MM.1S (cell line): ENCODE results near the gene NIN.

ENCODE experiments used
- DNase-seq: peaks from one replicate; pipeline ENCODE4 v3.0.0-alpha.2; 2015
- H2AFZ ChIP-seq: fragments of 300-600 bp; sonication (generic); 2 replicates; pipeline ENCODE4 v1.6.0; 2016; ENCODE audit warnings: antibody characterized with exemption, low read length
- H3F3A ChIP-seq: fragments of 300-600 bp; sonication (generic); 2 replicates; pipeline ENCODE4 v1.6.1; 2016; ENCODE audit warnings: mild to moderate bottlenecking, antibody characterized with exemption, low read length, moderate library complexity, mixed read lengths; ENCODE audit not compliant: insufficient read depth
- H3K27ac ChIP-seq: fragments of 300-600 bp; sonication (generic); 2 replicates; pipeline ENCODE4 v1.5.1; 2016; ENCODE audit warnings: mild to moderate bottlenecking, low read length
- H3K27me3 ChIP-seq: fragments of 300-600 bp; sonication (generic); replicated peaks from 2 replicates; pipeline ENCODE4 v1.6.0; 2016; ENCODE audit warnings: low read length; ENCODE audit not compliant: insufficient read depth
- H3K36me3 ChIP-seq: fragments of 300-600 bp; sonication (generic); replicated peaks from 2 replicates; pipeline ENCODE4 v1.6.1; 2016; ENCODE audit warnings: mild to moderate bottlenecking, low read length, mixed read lengths; ENCODE audit not compliant: insufficient read depth
- H3K4me1 ChIP-seq: fragments of 300-600 bp; sonication (generic); 2 replicates; pipeline ENCODE4 v1.6.1; 2016; ENCODE audit warnings: low read length, mixed read lengths
- H3K4me2 ChIP-seq: fragments of 300-600 bp; sonication (generic); 2 replicates; pipeline ENCODE4 v1.6.0; 2016; ENCODE audit warnings: low read depth, low read length
- H3K4me3 ChIP-seq: fragments of 300-600 bp; sonication (generic); 2 replicates; pipeline ENCODE4 v1.5.1; 2016; ENCODE audit warnings: low read length, mixed read lengths
- H3K79me2 ChIP-seq: fragments of 300-600 bp; sonication (generic); 2 replicates; pipeline ENCODE4 v1.6.1; 2016; ENCODE audit warnings: mixed run types, low read length, mixed read lengths
- H3K9ac ChIP-seq: fragments of 300-600 bp; sonication (generic); 2 replicates; pipeline ENCODE4 v1.6.1; 2016; ENCODE audit warnings: low read length, mixed read lengths
- H3K9me2 ChIP-seq: fragments of 300-600 bp; sonication (generic); replicated peaks from 2 replicates; pipeline ENCODE4 v1.6.1; 2016; ENCODE audit warnings: mild to moderate bottlenecking, low read length, mixed read lengths; ENCODE audit not compliant: insufficient read depth
- H3K9me3 ChIP-seq: fragments of 300-600 bp; sonication (generic); replicated peaks from 2 replicates; pipeline ENCODE4 v1.6.1; 2016; ENCODE audit warnings: mild to moderate bottlenecking, low read length, mixed read lengths; ENCODE audit not compliant: insufficient read depth
- H4K20me1 ChIP-seq: fragments of 300-600 bp; sonication (generic); 2 replicates; pipeline ENCODE4 v1.6.1; 2016; ENCODE audit warnings: mild to moderate bottlenecking, low read length, moderate library complexity, mixed read lengths; ENCODE audit not compliant: insufficient read depth
- CTCF ChIP-seq: fragments of 300-600 bp; sonication (generic); IDR thresholded peaks from 2 replicates; pipeline ENCODE4 v1.5.1; 2016; ENCODE audit warnings: antibody characterized with exemption, low read length, mixed read lengths
- EZH2 ChIP-seq: fragments of 300-600 bp; sonication (generic); optimal IDR thresholded peaks from 2 replicates; pipeline ENCODE3; 2017; ENCODE audit warnings: low read depth, mild to moderate bottlenecking, antibody characterized with exemption, low read length, mixed read lengths
- EZH2phosphoT487 ChIP-seq: fragments of 300-600 bp; sonication (generic); IDR thresholded peaks from 2 replicates; pipeline ENCODE4 v1.6.1; 2018; ENCODE audit warnings: antibody characterized with exemption, low read length

NIN gene

GRCh38 chr14:50711043-50711442 lies 119.9 kb downstream of the NIN start:
- no peaks in the 10 kb centered on the region for H3K27me3 ChIP-seq
- no peaks in the 10 kb centered on the region for H3K79me2 ChIP-seq
- no peaks in the 10 kb centered on the region for H3K4me1 ChIP-seq
- H3F3A ChIP-seq: no peaks in the 10 kb centered on the region
- no peak for TF ChIP-seq EZH2phosphoT487
- TF ChIP-seq CTCF: no peak
- TF ChIP-seq EZH2: no peak
- H3K27ac ChIP-seq: no peak overlapping the region
- H3K4me3 ChIP-seq: no peak overlapping the region
- no peaks in the 10 kb centered on the region for H3K9me3 ChIP-seq
- H3K9ac ChIP-seq: no peak overlapping the region
- H3K9me2 ChIP-seq: no peaks in the 10 kb centered on the region
- no peak overlapping the region for H3K4me2 ChIP-seq
- no peak overlapping the region for H2AFZ ChIP-seq
- DNase-seq: no peak
- H3K36me3 ChIP-seq: no peaks in the 10 kb centered on the region
- H4K20me1 ChIP-seq: no peaks in the 10 kb centered on the region

GRCh38 chr14:50705026-50705593 lies 125.9 kb downstream of the NIN start:
- H3K4me3 ChIP-seq: no peak overlapping the region
- H2AFZ ChIP-seq: no peak overlapping the region
- no peak overlapping the region for H3K27ac ChIP-seq
- no peaks in the 10 kb centered on the region for H4K20me1 ChIP-seq
- H3K4me1 ChIP-seq: no peaks in the 10 kb centered on the region
- TF ChIP-seq EZH2phosphoT487 (no peak), EZH2 (no peak), CTCF (no peak)
- H3K9me2 ChIP-seq: no peaks in the 10 kb centered on the region
- DNase-seq: no peak
- H3F3A ChIP-seq: no peaks in the 10 kb centered on the region
- no peak overlapping the region for H3K9ac ChIP-seq
- H3K79me2 ChIP-seq: no peaks in the 10 kb centered on the region
- H3K9me3 ChIP-seq: no peaks in the 10 kb centered on the region
- H3K27me3 ChIP-seq: no peaks in the 10 kb centered on the region
- H3K4me2 ChIP-seq: no peak overlapping the region
- H3K36me3 ChIP-seq: no peaks in the 10 kb centered on the region

GRCh38 chr14:50704454-50705010 lies 126.4 kb downstream of the NIN start:
- Histone ChIP-seq H3K27ac (no peak overlapping the region), H2AFZ (no peak overlapping the region), H3K4me1 (no peaks in the 10 kb centered on the region), H3K4me2 (no peak overlapping the region), H3K4me3 (no peak overlapping the region), H3K27me3 (no peaks in the 10 kb centered on the region), H4K20me1 (no peaks in the 10 kb centered on the region), H3F3A (no peaks in the 10 kb centered on the region), H3K36me3 (no peaks in the 10 kb centered on the region), H3K9me2 (no peaks in the 10 kb centered on the region), H3K9me3 (no peaks in the 10 kb centered on the region), H3K79me2 (no peaks in the 10 kb centered on the region), H3K9ac (no peak overlapping the region)
- TF ChIP-seq EZH2: no peak
- no peak for TF ChIP-seq CTCF
- no peak for TF ChIP-seq EZH2phosphoT487
- DNase-seq: no peak
